Skeletal muscle cell (primary cell): ENCODE results near the gene NDUFA12.
A peak's percentile ranks its signal among the peaks of the same experiment; 100 is the strongest.

ENCODE experiments used
- DNase-seq: peaks from one replicate; pipeline ENCODE4 v3.0.0-alpha.2; 2010; ENCODE audit warnings: low read depth
- H3K4me3 ChIP-seq: 2 replicates; pipeline ENCODE4 v1.5.1; 2011; ENCODE audit warnings: low read depth, mild to moderate bottlenecking, control low read depth, low read length, moderate library complexity

The NDUFA12 gene

GRCh38 chr12:94951071-94951934 is 52.2 kb downstream of the NDUFA12 start:
- no peak overlapping the region for H3K4me3 ChIP-seq
- DNase-seq = no peak

GRCh38 chr12:94948232-94948810 is 55.2 kb downstream of the NDUFA12 start:
- no peak overlapping the region for H3K4me3 ChIP-seq
- DNase-seq = no peak

DNA sequence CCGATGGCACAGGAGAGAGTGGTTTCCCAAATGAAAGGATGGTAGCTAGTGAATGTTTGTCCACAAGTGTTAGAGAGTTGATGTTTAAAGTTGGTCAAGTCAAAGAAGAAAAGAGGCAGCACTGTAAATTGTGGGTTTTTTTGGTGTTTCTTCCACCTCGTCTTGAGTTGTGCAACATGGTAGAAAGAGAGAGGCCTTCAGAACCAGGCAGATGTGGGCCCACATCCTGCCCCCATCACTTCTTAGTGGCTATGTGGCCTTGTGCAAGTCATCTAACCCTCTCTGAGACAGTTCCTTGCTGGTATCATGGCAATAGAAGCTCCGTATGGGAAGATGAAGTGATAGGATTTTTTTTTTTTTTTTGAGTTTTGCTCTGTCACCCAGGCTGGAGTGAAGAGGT is 60.8 kb downstream of the NDUFA12 start:
- no peak overlapping the region for H3K4me3 ChIP-seq
- DNase-seq = no peak

- DNase-seq = peak; percentile 92
- no peak overlapping the region for H3K4me3 ChIP-seq
Observed at GRCh38 chr12:94941440-94941862, 62.0 kb downstream of the NDUFA12 start.

DNA sequence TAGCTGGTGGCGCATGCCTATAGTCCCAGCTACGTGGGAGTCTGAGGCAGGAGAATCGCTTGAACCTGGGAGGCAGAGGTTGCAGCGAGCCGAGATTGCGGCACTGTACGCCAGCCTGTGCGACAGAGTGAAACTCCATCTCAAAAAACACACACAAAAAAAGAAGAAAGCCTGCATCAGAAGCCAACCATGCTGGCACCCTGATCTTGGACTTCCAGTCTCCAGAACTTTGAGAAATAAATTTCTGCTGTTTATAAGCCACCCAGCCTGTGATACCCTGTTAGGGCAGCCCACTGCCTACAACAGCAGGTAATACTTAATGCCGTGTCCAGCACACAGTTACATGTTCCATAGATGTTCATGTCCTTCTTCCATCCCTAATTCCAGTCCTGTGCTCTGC is 62.7 kb downstream of the NDUFA12 start:
- no peak for DNase-seq

DNA sequence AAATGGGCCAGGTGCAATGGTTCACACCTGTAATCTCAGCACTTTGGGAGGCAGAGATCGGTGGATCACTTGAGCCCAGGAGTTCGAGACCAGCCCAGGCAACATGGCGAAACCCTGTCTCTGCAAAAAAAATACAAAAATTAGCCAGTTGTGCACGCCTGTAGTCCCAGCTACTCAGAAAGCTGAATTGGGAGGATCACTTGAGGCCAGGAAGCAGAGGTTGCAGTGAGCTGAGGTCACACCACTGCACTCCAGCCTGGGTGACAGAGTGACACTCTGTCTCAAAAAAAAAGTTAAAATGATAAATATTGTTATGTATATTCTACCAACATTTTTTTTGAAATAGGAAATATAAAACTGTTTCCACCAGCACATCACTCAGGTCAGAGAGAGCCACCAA is 64.9 kb downstream of the NDUFA12 start:
- no peak overlapping the region for H3K4me3 ChIP-seq
- DNase-seq = no peak

More for the DNA sequence above, 62.7 kb downstream of the NDUFA12 start:
- no peak overlapping the region for H3K4me3 ChIP-seq

GRCh38 chr12:94930772-94931171 is 72.7 kb downstream of the NDUFA12 start:
- no peak overlapping the region for H3K4me3 ChIP-seq

DNA sequence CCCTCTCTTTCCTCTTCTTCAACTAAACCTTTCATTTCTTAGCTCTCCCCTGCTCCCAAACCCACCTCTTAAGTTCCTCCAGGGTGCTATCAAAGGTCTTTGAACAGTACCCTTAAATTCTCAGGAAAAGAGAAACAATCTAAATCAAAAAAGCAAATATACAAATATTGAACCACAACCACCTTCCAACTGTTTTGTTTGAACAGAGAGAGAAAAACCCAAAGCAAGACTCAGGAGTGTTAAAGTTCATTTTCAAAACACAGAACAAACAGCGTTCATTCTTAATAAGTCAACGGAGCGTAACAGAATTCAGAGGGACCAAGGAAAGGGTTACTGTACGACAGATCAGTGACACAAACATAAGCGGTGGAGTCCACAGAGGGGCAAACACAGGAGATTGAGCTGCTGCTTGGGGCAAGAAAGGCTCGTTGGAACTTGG is 73.3 kb downstream of the NDUFA12 start:
- H3K4me3 ChIP-seq = no peak overlapping the region
- DNase-seq = no peak

More at GRCh38 chr12:94930772-94931171, 72.7 kb downstream of the NDUFA12 start:
- no peak for DNase-seq

DNA sequence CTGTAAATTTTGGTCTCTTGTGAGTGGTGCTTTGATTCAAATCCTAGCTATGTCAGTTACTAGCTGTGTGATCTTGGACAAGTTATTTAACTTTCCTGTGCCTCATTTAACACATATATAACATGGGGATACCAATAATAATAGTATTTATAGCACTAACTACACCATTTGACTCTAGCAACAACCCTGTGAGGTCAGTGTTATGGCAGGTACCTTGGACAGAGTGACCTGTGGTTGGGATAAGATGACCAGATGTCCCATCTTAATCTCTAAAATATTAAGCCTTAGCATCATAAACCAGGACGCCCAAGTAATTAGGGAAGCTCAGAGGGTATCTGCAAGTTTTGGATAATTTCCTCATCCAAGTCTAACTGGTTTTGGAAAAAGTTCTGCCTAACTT is 73.7 kb downstream of the NDUFA12 start:
- no peak for DNase-seq
- no peak overlapping the region for H3K4me3 ChIP-seq

DNA sequence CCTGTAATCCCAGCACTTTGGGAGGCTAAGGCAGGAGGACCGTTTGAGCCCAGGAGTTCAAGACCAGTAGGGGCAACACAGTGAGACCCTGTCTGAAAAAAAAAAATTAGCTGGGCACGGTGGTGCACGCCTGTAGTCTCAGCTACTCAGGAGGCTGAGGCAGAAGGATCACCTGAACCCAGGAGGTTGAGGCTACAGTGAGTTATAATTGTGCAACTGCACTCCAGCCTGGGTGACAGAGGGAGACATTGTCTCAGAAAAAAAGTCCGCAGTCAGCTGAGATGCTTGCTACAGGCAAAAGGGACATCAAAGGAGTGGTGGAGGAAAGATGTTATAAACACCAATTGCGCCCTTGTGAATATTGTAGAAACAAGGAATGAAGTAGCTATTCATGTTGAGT is 77.8 kb downstream of the NDUFA12 start:
- no peak overlapping the region for H3K4me3 ChIP-seq
- DNase-seq = no peak

GRCh38 chr12:94925206-94925605 is 78.3 kb downstream of the NDUFA12 start:
- no peak for DNase-seq
- no peak overlapping the region for H3K4me3 ChIP-seq

- H3K4me3 ChIP-seq = no peak overlapping the region
- no peak for DNase-seq
Observed at GRCh38 chr12:94922561-94922960, 80.9 kb downstream of the NDUFA12 start.
